CD14-positive monocyte (primary cell): ENCODE data around the gene CLEC4M. TPM values are rescaled to one million over a fixed set of nuclear protein-coding genes. Genes with fewer than 3 reads are reported as not detected.

Experiments used
- DNase-seq, 3 donors: peaks; one replicate each; pipeline ENCODE4 v3.0.0-alpha.2; 2011 to 2022
- H2AFZ ChIP-seq: 2 replicates; pipeline ENCODE4 v1.6.0; 2012; ENCODE audit warnings: mild to moderate bottlenecking, low read depth, low read length, inconsistent platforms; ENCODE audit not compliant: insufficient read depth, poor library complexity, severe bottlenecking
- H3K27ac ChIP-seq, 2 donors: 1 replicate in 1 of 2; 2 replicates in 1 of 2; pipeline ENCODE4 v1.5.1; 2012 to 2013; ENCODE audit warnings: low read length in 2 of 2, control low read depth in 1 of 2, inconsistent platforms in 1 of 2, low read depth in 1 of 2, mild to moderate bottlenecking in 1 of 2
- H3K27me3 ChIP-seq, 2 donors: one replicate each; pipeline versions ENCODE4 v1.6.0 to v1.6.1; 2011 to 2013; ENCODE audit warnings: low read length in 2 of 2; ENCODE audit not compliant: control insufficient read depth in 2 of 2, insufficient read depth in 2 of 2
- H3K36me3 ChIP-seq, 2 donors: replicated peaks in 1 of 2; 1 replicate in 1 of 2; 2 replicates in 1 of 2; pipeline versions ENCODE4 v1.5.1 to v1.6.1; 2012 to 2013; ENCODE audit warnings: low read length in 2 of 2, control low read depth in 1 of 2, inconsistent platforms in 1 of 2, mild to moderate bottlenecking in 1 of 2; ENCODE audit not compliant: insufficient read depth in 2 of 2, control insufficient read depth in 1 of 2
- H3K4me1 ChIP-seq, 2 donors: 1 replicate in 1 of 2; 2 replicates in 1 of 2; pipeline versions ENCODE4 v1.5.1 to v1.6.1; 2012 to 2013; ENCODE audit warnings: low read length in 2 of 2, control low read depth in 1 of 2, inconsistent platforms in 1 of 2, mild to moderate bottlenecking in 1 of 2, moderate library complexity in 1 of 2; ENCODE audit not compliant: insufficient read depth in 2 of 2, control insufficient read depth in 1 of 2
- H3K4me2 ChIP-seq: replicated peaks from 2 replicates; pipeline ENCODE3; 2012; ENCODE audit warnings: low read length, moderate library complexity, mild to moderate bottlenecking; ENCODE audit not compliant: poor library complexity, severe bottlenecking; ENCODE audit errors: extremely low read depth
- H3K4me3 ChIP-seq, 3 experiments: fragments of 200-600 bp in 1 of 3; sonication (generic) in 1 of 3; replicated peaks in 1 of 3; 1 replicate in 2 of 3; 2 replicates in 1 of 3; pipeline ENCODE4 v1.5.1; 2011 to 2013; ENCODE audit warnings: low read length in 3 of 3, mild to moderate bottlenecking in 3 of 3, control low read depth in 2 of 3, low read depth in 2 of 3, inconsistent platforms in 1 of 3, moderate library complexity in 1 of 3
- H3K79me2 ChIP-seq: 2 replicates; pipeline ENCODE4 v1.6.0; 2012; ENCODE audit warnings: mild to moderate bottlenecking, control low read depth, inconsistent platforms, low read length, moderate library complexity; ENCODE audit not compliant: insufficient read depth
- H3K9ac ChIP-seq: 2 replicates; pipeline ENCODE4 v1.6.0; 2017; ENCODE audit warnings: low read length, mild to moderate bottlenecking; ENCODE audit not compliant: insufficient read depth, poor library complexity, severe bottlenecking
- H3K9me3 ChIP-seq, 2 donors: replicated peaks in 1 of 2; 1 replicate in 1 of 2; 2 replicates in 1 of 2; pipeline versions ENCODE4 v1.5.1 to v1.6.1; 2012 to 2013; ENCODE audit warnings: low read length in 2 of 2, control low read depth in 1 of 2; ENCODE audit not compliant: control insufficient read depth in 1 of 2, insufficient read depth in 1 of 2
- H4K20me1 ChIP-seq: 2 replicates; pipeline ENCODE4 v1.6.0; 2012; ENCODE audit warnings: mild to moderate bottlenecking, low read length, control low read depth, moderate library complexity; ENCODE audit not compliant: insufficient read depth
- H3K27ac Mint-ChIP-seq, 7 donors: one replicate each; pipeline ENCODE4 v1.8.0; 2020; ENCODE audit warnings: mild to moderate bottlenecking in 7 of 7, mixed read lengths in 7 of 7, moderate library complexity in 6 of 7, inconsistent platforms in 2 of 7
- H3K27me3 Mint-ChIP-seq, 3 donors: one replicate each; pipeline ENCODE4 v1.8.0; 2021 to 2022; ENCODE audit warnings: low read depth in 3 of 3, mild to moderate bottlenecking in 3 of 3, mixed read lengths in 3 of 3, moderate library complexity in 3 of 3, inconsistent platforms in 1 of 3
- H3K36me3 Mint-ChIP-seq, 2 donors: one replicate each; pipeline ENCODE4 v1.8.0; 2020; ENCODE audit warnings: mixed read lengths in 2 of 2, inconsistent platforms in 1 of 2, mild to moderate bottlenecking in 1 of 2
- H3K4me1 Mint-ChIP-seq: one replicate; pipeline ENCODE4 v1.8.0; 2020; ENCODE audit warnings: mild to moderate bottlenecking, mixed read lengths
- H3K4me3 Mint-ChIP-seq, 2 donors: one replicate each; pipeline ENCODE4 v1.8.0; 2020; ENCODE audit warnings: mild to moderate bottlenecking in 2 of 2, mixed read lengths in 2 of 2, moderate library complexity in 1 of 2
- H3K9me3 Mint-ChIP-seq, 7 donors: one replicate each; pipeline ENCODE4 v1.8.0; 2020 to 2022; ENCODE audit warnings: mixed read lengths in 7 of 7, mild to moderate bottlenecking in 6 of 7, moderate library complexity in 6 of 7, inconsistent platforms in 2 of 7
- WGBS: methylation state at CpG from one replicate; pipeline ENCODE4 v1.1.5; 2013; ENCODE audit warnings: missing lambda C conversion rate; ENCODE audit not compliant: insufficient coverage; 5-methylcytosine and 5-hydroxymethylcytosine counted together
- intact Hi-C, 2 donors: fragments of 100-400 bp; cut with micrococcal nuclease; formaldehyde crosslinking; loops; one replicate each; pipeline versions ENCODE4 v1.15.0 to v1.15.1; 2023
- polyA plus RNA-seq, 3 donors: library from polyadenylated mRNA; depleted of rRNA in 1 of 3; unstranded in 2 of 3; stranded (reverse) in 1 of 3; fragments of 300-500 nt in 2 of 3; fragments of >200 nt in 1 of 3; fragmentation: Illumina TruSeq in 2 of 3; gene quantifications; 1 replicate in 2 of 3; 2 replicates in 1 of 3; pipeline ENCODE4 v1.2.3, GENCODE V29; 2012 to 2021
- TF ChIP-seq, protein P1 (sequence below): fragments of 200-600 bp; IDR thresholded peaks from one replicate; pipeline ENCODE4 v1.8.0; 2022; ENCODE audit warnings: antibody characterized with exemption, mild to moderate bottlenecking

CLEC4M gene
- polyA plus RNA-seq, 3 donors = not detected

DNA sequence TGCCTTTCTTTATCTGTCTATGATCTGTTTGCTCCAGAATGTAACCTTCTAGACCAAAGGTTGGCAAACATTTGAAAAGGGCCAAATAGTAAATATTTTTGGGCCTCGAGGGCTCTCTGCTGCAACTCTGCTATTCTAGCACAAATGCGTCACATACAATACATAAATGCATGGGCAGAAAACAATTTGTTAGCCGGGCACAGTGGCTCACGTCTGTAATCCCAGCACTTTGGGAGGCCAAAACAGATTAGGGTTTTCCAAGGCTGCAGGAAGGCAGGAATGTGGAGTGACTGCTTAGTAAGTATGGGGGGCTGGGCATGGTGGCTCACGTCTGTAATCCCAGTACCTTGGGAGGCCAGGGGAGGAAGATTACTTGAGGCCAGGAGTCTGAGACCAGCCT, 45.1 kb downstream of the CLEC4M start:
- no peak overlapping the region for H3K27ac ChIP-seq
- intact Hi-C loops = no loop called here
- no peak overlapping the region for H2AFZ ChIP-seq
- H3K4me3 ChIP-seq = no peak overlapping the region
- H3K9me3 ChIP-seq = peaks cover 24 to 30% of the 10 kb centered on the region in 2 donors
- TF ChIP-seq, protein P1, sequence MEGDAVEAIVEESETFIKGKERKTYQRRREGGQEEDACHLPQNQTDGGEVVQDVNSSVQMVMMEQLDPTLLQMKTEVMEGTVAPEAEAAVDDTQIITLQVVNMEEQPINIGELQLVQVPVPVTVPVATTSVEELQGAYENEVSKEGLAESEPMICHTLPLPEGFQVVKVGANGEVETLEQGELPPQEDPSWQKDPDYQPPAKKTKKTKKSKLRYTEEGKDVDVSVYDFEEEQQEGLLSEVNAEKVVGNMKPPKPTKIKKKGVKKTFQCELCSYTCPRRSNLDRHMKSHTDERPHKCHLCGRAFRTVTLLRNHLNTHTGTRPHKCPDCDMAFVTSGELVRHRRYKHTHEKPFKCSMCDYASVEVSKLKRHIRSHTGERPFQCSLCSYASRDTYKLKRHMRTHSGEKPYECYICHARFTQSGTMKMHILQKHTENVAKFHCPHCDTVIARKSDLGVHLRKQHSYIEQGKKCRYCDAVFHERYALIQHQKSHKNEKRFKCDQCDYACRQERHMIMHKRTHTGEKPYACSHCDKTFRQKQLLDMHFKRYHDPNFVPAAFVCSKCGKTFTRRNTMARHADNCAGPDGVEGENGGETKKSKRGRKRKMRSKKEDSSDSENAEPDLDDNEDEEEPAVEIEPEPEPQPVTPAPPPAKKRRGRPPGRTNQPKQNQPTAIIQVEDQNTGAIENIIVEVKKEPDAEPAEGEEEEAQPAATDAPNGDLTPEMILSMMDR = no peak
- H3K4me1 ChIP-seq = peaks cover 7 to 12% of the 10 kb centered on the region in 2 donors
- no CpG with 5 or more reads among the region's 5 CpGs for WGBS
- DNase-seq = no peak
- Mint-ChIP-seq H3K9me3 (peaks cover 14 to 31% (median 30%) of the 10 kb centered on the region in 7 donors), H3K36me3 (peaks cover 1 to 4% of the 10 kb centered on the region in 2 donors), H3K4me3 (no peak overlapping the region), H3K27me3 (peaks cover 0 to 15% (median 14%) of the 10 kb centered on the region in 3 donors), H3K27ac (no peak overlapping the region), H3K4me1 (peaks cover 11% of the 10 kb centered on the region)
- no peaks in the 10 kb centered on the region for H4K20me1 ChIP-seq
- H3K79me2 ChIP-seq = no peaks in the 10 kb centered on the region
- no peaks in the 10 kb centered on the region for H3K36me3 ChIP-seq
- H3K4me2 ChIP-seq = no peak overlapping the region
- H3K27me3 ChIP-seq = no peaks in the 10 kb centered on the region
- no peak overlapping the region for H3K9ac ChIP-seq

DNA sequence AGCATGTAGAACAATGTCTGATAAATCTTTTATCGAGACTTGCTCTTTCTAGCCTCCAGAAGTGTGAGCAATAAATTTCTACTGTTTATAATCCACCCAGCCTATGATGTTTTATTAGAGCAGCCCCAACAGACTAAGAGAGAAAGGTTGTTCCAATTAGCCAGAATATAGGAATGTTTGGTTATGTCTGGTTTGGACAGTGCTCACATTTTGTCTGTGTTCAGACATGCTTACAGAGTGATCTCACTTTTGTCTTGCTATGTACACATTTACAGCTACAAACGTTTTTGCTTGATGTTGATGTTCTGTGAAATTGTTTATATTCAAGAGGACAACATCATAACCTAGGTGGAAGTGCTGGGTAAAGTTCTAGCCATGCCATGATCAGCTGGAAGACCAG, 48.9 kb downstream of the CLEC4M start:
- peaks cover 1 to 12% of the 10 kb centered on the region in 2 donors for H3K36me3 Mint-ChIP-seq
- H4K20me1 ChIP-seq = no peaks in the 10 kb centered on the region
- no peak overlapping the region for H2AFZ ChIP-seq
- no peak overlapping the region for H3K27ac Mint-ChIP-seq
- H3K9me3 ChIP-seq = peaks cover 33 to 51% of the 10 kb centered on the region in 2 donors
- H3K36me3 ChIP-seq = no peaks in the 10 kb centered on the region
- H3K4me3 Mint-ChIP-seq = no peak overlapping the region
- WGBS = no CpG with 5 or more reads among the region's 2 CpGs
- H3K27ac ChIP-seq = no peak overlapping the region
- no peaks in the 10 kb centered on the region for H3K27me3 ChIP-seq
- intact Hi-C loops = no loop called here
- H3K9ac ChIP-seq = no peak overlapping the region
- no peak overlapping the region for H3K4me2 ChIP-seq
- DNase-seq = no peak
- TF ChIP-seq, protein P1 = no peak
- H3K9me3 Mint-ChIP-seq = peaks cover 25 to 57% (median 46%) of the 10 kb centered on the region in 7 donors
- H3K79me2 ChIP-seq = no peaks in the 10 kb centered on the region
- peaks cover 19 to 27% of the 10 kb centered on the region in 2 donors for H3K4me1 ChIP-seq
- H3K4me1 Mint-ChIP-seq = peaks cover 23% of the 10 kb centered on the region
- peaks cover 0 to 9% (median 4%) of the 10 kb centered on the region in 3 donors for H3K27me3 Mint-ChIP-seq
- H3K4me3 ChIP-seq = peak overlapping the region in 1 of 3 experiments; percentile 8
